ENCODE measurements around the gene ZCCHC10.

GRCh38 chr5:132998556-132998955, 27.8 kb downstream of the ZCCHC10 start:
- TF ChIP-seq, protein P1, sequence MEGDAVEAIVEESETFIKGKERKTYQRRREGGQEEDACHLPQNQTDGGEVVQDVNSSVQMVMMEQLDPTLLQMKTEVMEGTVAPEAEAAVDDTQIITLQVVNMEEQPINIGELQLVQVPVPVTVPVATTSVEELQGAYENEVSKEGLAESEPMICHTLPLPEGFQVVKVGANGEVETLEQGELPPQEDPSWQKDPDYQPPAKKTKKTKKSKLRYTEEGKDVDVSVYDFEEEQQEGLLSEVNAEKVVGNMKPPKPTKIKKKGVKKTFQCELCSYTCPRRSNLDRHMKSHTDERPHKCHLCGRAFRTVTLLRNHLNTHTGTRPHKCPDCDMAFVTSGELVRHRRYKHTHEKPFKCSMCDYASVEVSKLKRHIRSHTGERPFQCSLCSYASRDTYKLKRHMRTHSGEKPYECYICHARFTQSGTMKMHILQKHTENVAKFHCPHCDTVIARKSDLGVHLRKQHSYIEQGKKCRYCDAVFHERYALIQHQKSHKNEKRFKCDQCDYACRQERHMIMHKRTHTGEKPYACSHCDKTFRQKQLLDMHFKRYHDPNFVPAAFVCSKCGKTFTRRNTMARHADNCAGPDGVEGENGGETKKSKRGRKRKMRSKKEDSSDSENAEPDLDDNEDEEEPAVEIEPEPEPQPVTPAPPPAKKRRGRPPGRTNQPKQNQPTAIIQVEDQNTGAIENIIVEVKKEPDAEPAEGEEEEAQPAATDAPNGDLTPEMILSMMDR (IDR thresholded peaks at IDR 0.05; ENCODE audit: insufficient read depth, low read length, poor library complexity, severe bottlenecking), result no peak
- no peak for TF ChIP-seq EZH2phosphoT487 (conservative IDR thresholded peaks at IDR 0.05; ENCODE audit: low read length)

Data from SU-DHL-6 (cell line).